HG02642 (cell line): ENCODE data around the gene ACAN.
A peak's percentile ranks its signal among the peaks of the same experiment; 100 is the strongest.

Experiments used
- ATAC-seq: cut with Tn5 transposase; IDR thresholded peaks from one replicate; pipeline ENCODE4 v1.9.1; 2021; ENCODE audit warnings: mild to moderate bottlenecking; ENCODE audit not compliant: unreplicated experiment, poor library complexity

Gene ACAN

DNA sequence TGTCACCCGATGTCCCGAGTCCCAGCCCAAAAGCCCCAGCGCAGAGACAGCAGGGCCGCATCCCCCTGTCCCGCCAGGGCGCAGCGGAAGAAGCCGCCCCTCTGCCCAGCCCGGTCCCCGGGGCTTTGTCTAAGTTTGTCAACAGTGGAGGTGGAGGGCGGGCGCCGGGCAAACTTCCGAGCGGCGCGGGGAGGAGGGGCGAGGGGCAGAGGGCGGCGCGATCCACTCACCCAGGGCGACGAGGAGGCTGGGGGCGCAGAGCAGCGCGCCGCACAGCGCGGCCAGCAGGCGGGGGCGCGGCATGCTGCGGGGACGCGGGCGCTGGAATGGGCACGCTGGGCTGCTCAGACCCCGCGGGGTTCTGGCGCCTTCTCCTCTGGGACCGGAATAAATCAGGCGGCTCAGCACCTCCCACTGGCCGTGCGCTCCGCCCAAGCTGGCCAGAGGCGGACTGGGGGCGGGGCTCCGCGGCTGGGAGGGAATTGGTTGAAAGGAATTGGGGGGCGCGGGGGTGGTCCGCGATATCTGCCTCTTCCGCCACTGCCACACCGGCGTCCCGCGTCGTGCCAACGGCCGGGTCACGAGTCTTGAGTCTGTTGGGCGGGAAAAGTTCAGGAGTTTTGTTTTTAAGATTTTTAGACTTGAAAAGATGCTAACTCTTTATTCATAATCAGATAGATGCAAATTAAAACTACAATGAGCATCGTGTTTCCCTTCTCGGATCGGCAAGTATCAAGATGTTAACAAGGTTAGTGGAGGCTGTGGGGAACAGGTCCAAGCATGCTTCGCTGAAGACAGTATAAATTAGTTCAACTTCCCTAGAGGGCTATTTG lies 110.0 kb downstream of the ACAN start, which contains the start of gene MFGE8:
MFGE8 (minus strand) TSS at position 363 of the 833 bp plus-strand sequence; CDS start at position 303, 60 bp downstream.
- peak; percentile 84 for ATAC-seq

DNA sequence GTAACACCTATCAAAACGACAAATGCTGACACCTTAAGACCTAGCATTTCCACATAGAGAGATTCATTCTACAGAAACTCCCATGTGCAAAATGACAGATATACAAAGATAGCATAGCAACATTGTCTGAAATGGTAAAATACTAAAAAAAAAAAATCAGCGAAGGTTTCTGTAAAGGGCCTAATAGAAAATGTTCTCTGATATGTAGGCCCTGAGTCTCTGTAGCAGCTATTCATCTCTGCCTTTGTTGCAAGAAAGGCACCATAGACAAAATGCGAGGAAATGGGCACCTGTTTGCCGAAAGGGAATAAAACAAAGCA lies 110.6 kb downstream of the ACAN start:
- ATAC-seq, result no peak

DNA sequence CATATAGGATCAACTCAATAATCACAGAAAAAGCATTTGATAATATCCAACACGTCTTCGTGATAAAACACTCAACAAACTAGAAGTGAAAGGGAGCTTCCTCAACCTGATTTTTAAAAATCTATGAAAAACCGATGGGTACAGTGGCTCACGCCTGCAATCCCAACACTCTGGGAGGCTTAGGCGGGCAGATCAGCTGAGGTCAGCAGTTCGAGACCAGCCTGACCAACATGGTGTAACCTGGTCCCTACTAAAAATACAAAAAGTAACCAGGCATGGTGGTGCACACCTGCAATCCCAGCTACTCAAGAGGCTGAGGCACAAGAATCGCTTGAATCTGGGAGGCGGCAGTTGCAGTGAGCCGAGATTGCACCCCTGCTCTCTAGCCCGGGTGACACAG lies 112.1 kb downstream of the ACAN start:
- no peak for ATAC-seq

DNA sequence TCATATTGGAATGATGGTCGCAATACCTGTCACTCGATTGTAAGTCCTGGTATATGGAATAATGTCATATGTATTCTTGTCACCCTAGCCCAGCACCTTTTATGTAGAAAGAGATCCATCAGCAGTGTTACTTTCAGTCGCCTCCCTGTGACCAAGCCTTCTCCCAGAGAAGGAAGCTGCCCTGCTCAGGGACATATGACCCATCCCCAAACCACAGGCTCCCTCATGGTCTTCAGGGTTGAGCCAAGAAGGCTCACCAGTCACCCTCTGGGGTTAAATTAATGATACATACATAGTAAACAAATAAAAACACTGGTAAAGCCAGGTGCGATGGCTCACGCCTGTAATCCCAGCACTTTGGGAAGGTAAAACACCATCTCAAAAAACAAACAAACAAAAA lies 114.5 kb downstream of the ACAN start:
- ATAC-seq, result no peak

DNA sequence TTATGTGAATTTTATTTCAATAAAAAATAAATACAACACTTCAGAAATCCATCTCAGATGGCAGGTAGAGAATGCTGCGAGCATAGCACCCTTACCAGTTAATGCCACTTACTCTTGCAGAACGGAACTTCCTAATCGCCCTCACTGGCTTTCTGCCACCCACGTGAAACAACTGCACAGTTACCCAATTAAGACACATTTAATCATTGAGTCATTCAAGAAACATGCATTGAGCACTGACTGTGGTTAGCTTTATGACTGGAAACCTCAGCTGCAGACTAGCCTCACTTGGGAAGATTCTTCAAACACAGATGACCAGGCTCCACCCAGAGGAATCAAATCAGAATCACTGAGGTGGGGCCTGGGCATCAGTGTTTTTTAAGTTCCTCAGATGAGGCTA lies 115.5 kb downstream of the ACAN start:
- peak; percentile 62 for ATAC-seq

DNA sequence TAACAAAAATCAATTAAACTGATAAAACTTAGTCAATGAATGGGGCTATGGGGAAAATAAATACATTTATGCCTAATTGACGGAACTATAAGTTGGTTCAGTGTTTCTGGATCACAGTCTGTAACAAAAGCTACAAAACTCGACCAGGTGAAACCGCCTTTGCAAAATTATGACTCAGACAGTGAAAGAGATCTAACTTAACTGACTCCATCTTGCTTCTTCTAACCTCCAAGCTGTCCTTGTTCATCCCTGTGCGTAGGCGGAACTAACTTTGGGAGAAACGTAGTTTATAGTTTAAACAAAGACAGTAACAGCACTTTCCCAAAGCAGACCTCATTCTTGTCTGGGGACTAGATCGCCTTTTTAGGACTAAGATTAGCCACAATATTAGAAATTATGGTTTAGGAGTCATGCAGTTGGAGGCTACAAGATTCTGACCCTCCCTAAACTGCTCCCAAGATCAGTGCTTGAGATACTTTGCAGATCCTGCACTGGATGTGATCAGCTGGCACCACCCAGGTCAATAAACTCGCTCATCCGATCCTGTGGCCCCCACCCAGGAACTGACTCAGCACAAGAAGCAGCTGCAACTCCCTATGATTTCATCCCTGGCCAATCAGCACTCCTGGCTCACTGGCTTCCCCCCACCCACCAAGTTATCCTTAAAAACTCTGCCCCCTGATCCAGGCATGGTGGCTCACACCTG lies 117.1 kb downstream of the ACAN start:
- no peak for ATAC-seq

DNA sequence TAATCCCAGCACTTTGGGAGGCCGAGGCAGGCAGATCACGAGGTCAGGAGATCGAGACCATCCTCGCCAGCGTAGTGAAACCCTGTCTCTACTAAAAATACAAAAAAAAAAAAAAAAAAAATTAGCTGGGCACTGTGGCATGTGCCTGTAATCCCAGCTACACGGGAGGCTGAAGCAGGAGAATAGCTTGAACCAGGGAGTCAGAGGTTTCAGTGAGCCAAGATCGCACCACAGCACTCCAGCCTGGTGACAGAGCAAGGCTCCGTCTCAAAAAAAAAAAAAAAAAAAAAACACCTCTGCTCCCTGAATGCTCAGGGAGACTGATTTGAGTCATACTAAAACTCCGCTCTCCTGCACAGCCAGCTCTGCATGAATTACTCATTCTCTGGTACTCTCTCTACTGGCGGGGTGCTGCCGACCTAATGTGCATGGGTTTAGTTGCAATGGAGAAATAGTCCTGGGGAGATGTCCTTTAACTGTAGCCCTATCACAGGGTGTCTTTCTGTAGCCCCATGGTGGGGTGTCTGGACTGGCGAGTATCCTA lies 117.7 kb downstream of the ACAN start:
- peak; percentile 75 for ATAC-seq
